ENCODE measurements around the gene CMPK1.

DNA sequence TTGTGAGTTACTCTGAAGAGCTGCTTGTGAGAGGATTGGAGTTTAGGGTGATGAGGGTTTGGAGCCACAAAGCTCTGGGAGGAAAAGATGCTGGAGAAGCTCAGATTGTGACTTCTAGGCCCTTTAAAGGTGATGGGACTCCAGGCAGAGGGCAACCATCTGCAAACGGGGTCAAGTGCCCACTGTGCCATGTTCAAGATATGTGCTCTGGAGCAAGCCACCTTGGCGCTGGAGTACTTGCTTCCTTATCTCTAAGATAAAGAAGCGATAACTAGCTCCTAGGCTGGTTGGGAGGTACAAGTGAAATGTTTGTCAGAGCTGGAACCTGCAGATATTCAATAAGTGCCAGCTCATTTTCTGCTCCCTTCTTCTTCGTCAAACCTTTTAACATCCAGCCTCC, 68.2 kb downstream of the CMPK1 start:
- TF ChIP-seq YY1 (IDR thresholded peaks at IDR 0.05; ENCODE audit: insufficient read depth, insufficient read length): no peak
- TF ChIP-seq ZNF274 (IDR thresholded peaks at IDR 0.05; ENCODE audit: low read depth, low read length): no peak
